DND-41 (cell line): ENCODE data around the gene CTRL.

Experiments used
- CTCF ChIP-seq: IDR thresholded peaks from 2 replicates; pipeline ENCODE4 v1.5.1; 2012; ENCODE audit warnings: borderline replicate concordance, low read length, moderate library complexity, mild to moderate bottlenecking; ENCODE audit not compliant: poor library complexity, severe bottlenecking; ENCODE audit errors: extremely low read depth
- EZH2 ChIP-seq: IDR thresholded peaks from 3 replicates; pipeline ENCODE4 v1.6.1; 2012; ENCODE audit warnings: borderline replicate concordance, low read depth, mild to moderate bottlenecking, moderate library complexity, low read length, inconsistent platforms; ENCODE audit not compliant: severe bottlenecking

- TF ChIP-seq CTCF = no peak
- no peak for TF ChIP-seq EZH2
Observed at GRCh38 chr16:67917140-67917851, 14.4 kb downstream of the CTRL start.
